GM19324 (cell line): Measurements from ENCODE around the gene EDNRA.
A peak's percentile ranks its signal among the peaks of the same experiment; 100 is the strongest.
"Not testable (repeated sequence)": the region's sequence is repeated elsewhere in the genome, so short reads cannot be mapped to it uniquely, and the experiment has no call there.

Source experiments
- ATAC-seq: cut with Tn5 transposase; IDR thresholded peaks from one replicate; pipeline ENCODE4 v1.9.1; 2021; ENCODE audit warnings: mild to moderate bottlenecking, moderate library complexity; ENCODE audit not compliant: unreplicated experiment, low FRiP score

Gene EDNRA

GRCh38 chr4:147480891-147481576 lies at the start of gene EDNRA:
EDNRA (plus strand) TSS chr4:147481097; CDS start chr4:147485682, 4,585 bp downstream.
- no peak for ATAC-seq

DNA sequence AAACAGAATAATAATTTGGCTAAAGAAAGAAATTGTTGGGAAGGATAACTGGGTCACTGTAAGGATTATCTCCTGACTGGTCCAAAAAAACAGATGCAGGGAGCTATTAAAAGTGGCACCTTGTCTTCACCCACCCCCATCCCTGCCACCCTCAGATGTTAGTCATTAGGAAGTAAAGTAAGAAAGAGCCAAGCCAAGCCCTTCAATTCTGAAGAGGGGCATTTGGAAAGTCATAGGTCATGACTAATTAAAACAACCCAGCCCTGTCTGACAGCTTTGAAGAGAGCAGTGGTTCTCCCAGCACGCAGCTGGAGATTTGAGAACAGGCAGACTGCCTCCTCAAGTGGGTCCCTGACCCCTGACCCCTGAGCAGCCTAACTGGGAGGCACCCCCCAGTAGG lies 46.5 kb upstream of the EDNRA start:
- not testable (repeated sequence) for ATAC-seq

DNA sequence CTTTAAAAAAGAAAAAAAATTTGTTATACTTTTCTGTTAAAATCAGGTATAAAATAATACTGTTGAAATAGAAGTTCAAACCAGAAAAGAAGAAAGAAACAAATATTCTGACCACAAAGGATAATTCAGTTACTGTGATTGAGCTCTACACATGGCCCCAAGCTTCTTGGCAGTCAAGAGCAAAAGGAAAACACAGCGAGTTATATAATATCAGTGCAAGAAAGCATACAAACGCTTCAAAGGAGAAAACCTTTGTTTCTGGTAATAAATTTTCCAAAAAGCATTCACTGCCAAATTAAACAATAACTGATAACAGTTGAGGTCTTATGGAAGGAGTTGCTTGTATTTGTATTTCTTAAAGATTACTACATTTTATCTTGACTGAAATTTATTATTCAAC lies 40.5 kb upstream of the EDNRA start:
- no peak for ATAC-seq

DNA sequence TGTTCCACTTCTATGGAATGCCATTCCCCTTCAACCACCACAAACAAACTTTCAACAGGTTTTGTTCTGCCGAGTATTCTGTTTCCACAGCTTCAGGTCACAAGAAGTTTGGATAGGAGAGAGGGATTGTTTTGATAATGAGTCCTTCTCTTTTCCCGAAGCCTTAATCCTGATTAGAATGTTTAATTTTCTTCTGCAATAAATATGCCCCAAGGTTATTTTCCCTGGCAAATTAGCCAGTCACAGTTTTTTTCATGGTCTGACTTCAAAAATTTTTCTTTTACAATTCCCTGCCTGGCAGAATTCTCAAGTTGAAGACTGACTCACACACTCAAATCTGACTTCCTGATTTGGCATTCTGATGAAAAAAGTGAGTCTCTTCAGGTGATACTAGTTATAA lies 33.1 kb upstream of the EDNRA start:
- no peak for ATAC-seq

DNA sequence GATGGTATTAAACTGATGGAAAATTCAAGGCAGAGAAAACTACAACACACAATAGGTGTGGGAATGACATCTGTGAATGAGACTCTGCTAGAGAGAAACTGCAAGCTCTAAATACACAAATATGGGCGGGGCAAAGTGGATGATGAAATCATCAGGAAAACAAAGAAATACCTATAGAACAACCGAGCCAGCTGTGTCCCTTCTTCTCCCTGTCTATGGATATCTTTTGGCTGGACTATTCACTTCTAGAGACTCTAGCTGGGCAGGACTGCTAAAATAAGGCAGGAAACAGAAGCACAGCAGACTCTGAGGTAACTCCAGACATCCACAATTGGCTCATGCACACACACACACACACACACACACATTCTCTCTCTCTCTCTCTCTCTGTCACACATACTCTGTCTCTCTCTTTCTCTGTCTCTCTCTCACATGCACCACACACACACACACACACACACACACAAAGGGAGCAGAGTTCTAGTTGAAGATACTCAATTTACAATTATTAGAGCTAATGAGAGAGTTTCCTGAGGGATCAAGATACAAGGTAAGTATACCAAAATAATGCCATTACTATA lies 27.2 kb upstream of the EDNRA start:
- no peak for ATAC-seq

GRCh38 chr4:147456706-147457105 lies 24.2 kb upstream of the EDNRA start:
- no peak for ATAC-seq

DNA sequence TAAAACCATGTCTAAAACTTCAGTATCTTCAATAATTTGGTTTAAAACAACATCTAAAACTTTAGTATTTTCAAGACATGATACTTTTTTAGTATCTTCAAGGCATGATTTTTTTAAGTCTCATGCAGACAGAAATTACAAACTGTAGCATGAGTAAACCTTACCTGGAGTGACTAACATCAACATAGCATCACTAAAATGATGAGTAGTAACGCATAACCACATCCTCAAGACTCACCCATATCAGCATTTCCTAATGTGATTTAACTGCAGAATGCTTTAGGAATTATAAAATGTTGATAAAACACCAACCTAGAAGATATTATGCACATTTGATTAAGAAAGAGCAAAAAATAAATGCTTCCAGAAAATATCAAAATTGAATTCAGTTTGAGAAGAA lies 19.7 kb upstream of the EDNRA start:
- no peak for ATAC-seq

GRCh38 chr4:147463065-147463464 lies 17.8 kb upstream of the EDNRA start:
- ATAC-seq = no peak

- ATAC-seq = no peak
Measured at GRCh38 chr4:147465461-147465860, 15.4 kb upstream of the EDNRA start.

DNA sequence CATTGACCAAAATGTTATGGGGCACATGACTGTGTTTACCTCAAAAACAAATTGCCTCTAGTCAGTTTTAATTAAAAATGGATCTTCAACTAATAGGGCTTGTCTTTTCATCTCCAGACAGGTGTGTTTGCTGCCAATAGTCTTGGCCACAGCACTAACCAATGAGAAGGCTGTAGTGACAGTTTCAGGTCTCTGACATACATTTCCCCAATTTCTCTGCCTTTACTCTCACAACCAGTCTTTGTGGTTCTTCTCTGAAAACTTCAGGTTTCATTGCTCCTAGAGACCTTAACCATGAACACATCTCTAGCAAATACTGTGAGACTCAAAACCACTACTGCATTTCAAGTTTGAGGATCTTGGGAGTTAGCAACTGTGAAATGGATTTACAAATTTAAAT lies 3.5 kb upstream of the EDNRA start:
- ATAC-seq = peak; percentile 40

GRCh38 chr4:147479376-147479775 lies 1.5 kb upstream of the EDNRA start:
- no peak for ATAC-seq

GRCh38 chr4:147479786-147480185 lies 1.1 kb upstream of the EDNRA start:
- ATAC-seq = no peak

GRCh38 chr4:147480502-147480890 lies 401 bp upstream of the EDNRA start:
- ATAC-seq = no peak

- ATAC-seq = no peak
Measured at GRCh38 chr4:147481577-147482109, 746 bp downstream of the EDNRA start.

- no peak for ATAC-seq
Measured at GRCh38 chr4:147482281-147482680, 1.4 kb downstream of the EDNRA start.

GRCh38 chr4:147485167-147485566 lies 4.3 kb downstream of the EDNRA start:
- ATAC-seq = no peak

- ATAC-seq = no peak
Measured at GRCh38 chr4:147487616-147488015, 6.7 kb downstream of the EDNRA start.

DNA sequence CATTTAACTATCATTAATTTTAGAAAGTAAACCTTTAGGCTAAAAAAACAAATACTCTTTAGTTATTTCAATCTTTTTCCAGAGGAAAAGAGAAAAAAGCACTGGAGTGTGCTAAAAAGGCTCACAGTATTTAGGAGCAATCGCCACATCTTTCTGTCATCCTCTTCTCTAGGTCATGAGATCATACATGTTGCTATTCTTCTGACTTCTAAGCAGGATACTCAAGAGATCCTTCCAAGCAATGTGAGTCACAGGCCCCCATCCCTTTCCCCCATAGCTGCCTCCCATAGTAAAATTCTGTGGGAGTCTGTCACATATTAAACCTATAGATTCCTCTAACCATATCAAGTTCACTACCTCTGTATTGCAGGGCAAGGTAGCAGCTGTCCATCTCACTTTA lies 7.7 kb downstream of the EDNRA start:
- no peak for ATAC-seq

GRCh38 chr4:147491086-147491485 lies 10.2 kb downstream of the EDNRA start:
- ATAC-seq = no peak

- ATAC-seq = no peak
Measured at GRCh38 chr4:147492306-147492705, 11.4 kb downstream of the EDNRA start.

GRCh38 chr4:147492761-147493160 lies 11.9 kb downstream of the EDNRA start:
- no peak for ATAC-seq

GRCh38 chr4:147493307-147493706 lies 12.4 kb downstream of the EDNRA start:
- ATAC-seq = no peak
